MM.1S (cell line): Measurements from ENCODE around the gene PCDH1.

ENCODE experiments used
- EZH2 ChIP-seq: fragments of 300-600 bp; sonication (generic); optimal IDR thresholded peaks from 2 replicates; pipeline ENCODE3; 2017; ENCODE audit warnings: low read depth, mild to moderate bottlenecking, antibody characterized with exemption, low read length, mixed read lengths
- EZH2phosphoT487 ChIP-seq: fragments of 300-600 bp; sonication (generic); IDR thresholded peaks from 2 replicates; pipeline ENCODE4 v1.6.1; 2018; ENCODE audit warnings: antibody characterized with exemption, low read length
- TF ChIP-seq, protein P1 (sequence below): fragments of 300-600 bp; sonication (generic); IDR thresholded peaks from 2 replicates; pipeline ENCODE4 v1.5.1; 2016; ENCODE audit warnings: antibody characterized with exemption, low read length, mixed read lengths

DNA sequence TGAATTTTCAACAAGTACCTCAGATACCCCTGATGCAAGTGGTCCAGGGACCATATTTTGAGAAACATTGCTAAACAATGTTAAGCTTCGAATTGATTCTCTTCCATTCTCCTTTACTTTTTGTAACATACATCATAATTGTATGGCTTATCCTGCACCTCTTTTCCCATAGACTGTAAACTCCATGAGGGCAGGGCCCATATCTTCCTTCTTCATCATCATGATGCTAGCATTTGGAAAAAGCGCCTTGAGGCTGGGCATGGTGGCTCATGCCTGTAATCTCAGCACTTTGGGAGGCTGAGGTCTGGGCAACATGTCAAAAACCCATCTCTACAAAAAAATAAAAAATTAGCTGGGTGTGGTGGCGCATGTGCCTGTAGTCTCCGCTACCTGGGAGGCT is 31.0 kb upstream of the PCDH1 start:
- TF ChIP-seq, protein P1, sequence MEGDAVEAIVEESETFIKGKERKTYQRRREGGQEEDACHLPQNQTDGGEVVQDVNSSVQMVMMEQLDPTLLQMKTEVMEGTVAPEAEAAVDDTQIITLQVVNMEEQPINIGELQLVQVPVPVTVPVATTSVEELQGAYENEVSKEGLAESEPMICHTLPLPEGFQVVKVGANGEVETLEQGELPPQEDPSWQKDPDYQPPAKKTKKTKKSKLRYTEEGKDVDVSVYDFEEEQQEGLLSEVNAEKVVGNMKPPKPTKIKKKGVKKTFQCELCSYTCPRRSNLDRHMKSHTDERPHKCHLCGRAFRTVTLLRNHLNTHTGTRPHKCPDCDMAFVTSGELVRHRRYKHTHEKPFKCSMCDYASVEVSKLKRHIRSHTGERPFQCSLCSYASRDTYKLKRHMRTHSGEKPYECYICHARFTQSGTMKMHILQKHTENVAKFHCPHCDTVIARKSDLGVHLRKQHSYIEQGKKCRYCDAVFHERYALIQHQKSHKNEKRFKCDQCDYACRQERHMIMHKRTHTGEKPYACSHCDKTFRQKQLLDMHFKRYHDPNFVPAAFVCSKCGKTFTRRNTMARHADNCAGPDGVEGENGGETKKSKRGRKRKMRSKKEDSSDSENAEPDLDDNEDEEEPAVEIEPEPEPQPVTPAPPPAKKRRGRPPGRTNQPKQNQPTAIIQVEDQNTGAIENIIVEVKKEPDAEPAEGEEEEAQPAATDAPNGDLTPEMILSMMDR = no peak
- TF ChIP-seq EZH2 = no peak
- no peak for TF ChIP-seq EZH2phosphoT487
